LNCAP (cell line): Measurements from ENCODE around the gene RARG.

Experiments used
- CTCF ChIP-seq: fragments of 450-650 bp; IDR thresholded peaks from 2 replicates; pipeline ENCODE4 v1.5.1; 2017; ENCODE audit warnings: mild to moderate bottlenecking

Gene RARG

DNA sequence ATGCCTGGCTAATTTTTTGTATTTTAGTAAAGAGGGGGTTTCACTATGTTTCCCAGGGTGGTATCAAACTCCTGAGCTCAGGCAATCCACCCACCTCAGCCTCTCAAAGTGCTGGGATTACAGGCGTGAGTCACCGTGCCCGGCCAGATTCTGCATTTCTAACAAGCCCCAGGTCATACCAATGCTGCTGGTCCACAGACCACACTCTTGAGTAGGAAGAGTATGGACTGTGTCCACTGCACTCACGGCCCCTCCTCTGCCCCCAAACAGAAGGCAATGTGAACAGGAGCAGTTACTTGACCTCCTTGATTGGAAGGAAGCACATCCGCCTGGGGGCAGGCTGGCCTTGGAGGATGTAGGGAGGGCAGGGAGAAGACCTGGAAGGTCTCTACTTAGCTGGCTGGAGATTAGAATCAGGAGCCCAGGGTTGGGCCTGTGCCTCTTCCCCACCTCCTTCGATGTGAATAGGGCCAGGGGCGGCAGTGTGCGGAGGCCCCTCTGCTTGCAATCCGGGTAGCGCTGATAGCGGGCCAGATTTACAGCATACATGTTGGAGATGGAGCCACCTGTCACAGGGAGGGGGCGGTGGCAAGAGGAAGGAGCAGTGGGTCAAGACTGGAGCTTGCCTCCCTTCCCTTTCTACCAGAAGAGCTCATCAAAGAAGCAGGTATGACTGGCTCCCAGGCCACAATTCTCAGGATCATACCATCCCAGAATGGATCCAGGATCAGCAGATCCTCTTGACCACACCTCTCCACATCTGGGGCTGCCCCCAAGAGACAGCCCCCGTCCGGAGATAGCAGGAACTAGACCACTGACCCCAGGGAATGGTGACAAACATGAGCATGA lies 60.9 kb downstream of the RARG start:
- no peak for TF ChIP-seq CTCF

GRCh38 chr12:53170215-53170614 lies 61.8 kb downstream of the RARG start:
- no peak for TF ChIP-seq CTCF

GRCh38 chr12:53169644-53170043 lies 62.4 kb downstream of the RARG start:
- TF ChIP-seq CTCF = no peak

DNA sequence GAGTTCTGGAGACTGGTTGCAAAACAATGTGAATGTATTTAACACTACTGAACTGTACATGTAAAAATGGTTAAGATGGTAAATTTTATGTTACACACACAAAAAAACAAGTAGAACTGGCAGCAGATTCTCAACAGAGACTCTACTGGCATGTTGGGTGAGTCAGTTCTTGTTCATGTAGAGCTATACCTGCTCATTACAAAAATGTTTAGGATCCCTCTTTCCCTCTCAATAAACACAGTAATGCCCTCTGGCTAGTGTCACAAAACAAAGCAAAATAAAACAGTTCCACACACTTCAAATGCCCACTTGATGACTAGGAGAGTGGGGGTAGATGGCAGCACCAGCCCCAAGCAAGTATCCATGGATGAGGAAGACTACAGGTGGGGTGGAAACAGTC lies 65.2 kb downstream of the RARG start:
- no peak for TF ChIP-seq CTCF

- TF ChIP-seq CTCF = no peak
These were observed 70.7 kb downstream of the RARG start for GRCh38 chr12:53161119-53161911.

GRCh38 chr12:53160673-53161072 lies 71.3 kb downstream of the RARG start:
- TF ChIP-seq CTCF = no peak
